C4-2B (cell line): ENCODE results near the gene KLHL35.

Experiments used
- CTCF ChIP-seq: fragments of 450-650 bp; conservative IDR thresholded peaks from 2 replicates; pipeline ENCODE4 v1.5.1; 2017; ENCODE audit warnings: mild to moderate bottlenecking
- ZFX ChIP-seq: fragments of 450-650 bp; IDR thresholded peaks from 2 replicates; pipeline ENCODE4 v1.6.1; 2017

- TF ChIP-seq CTCF (no peak), ZFX (no peak)
Measured at GRCh38 chr11:75431533-75432525, 1.2 kb downstream of the KLHL35 start.
